HepG2 (cell line): Measurements from ENCODE around the gene NUSAP1. TPM values are rescaled to one million over a fixed set of nuclear protein-coding genes. Genes with fewer than 3 reads are reported as not detected.

ENCODE experiments used
- ATAC-seq: fragments of 200-7000 bp; cut with Tn5 transposase; 3 replicates; pipeline ENCODE4 v1.9.1; 2020; ENCODE audit warnings: mild to moderate bottlenecking, moderate library complexity
- BruUV-seq: library from RNA; stranded (reverse); fragments of 400-500 nt; replicated peaks from 2 replicates; lab custom pipeline; 2021; lab: Mats Ljungman, UMichigan
- CTCF ChIA-PET: fragments of 300-600 bp; formaldehyde crosslinking; extraction: SDS; loops from one replicate; lab custom pipeline; 2021; ENCODE audit warnings: low total read pairs, inconsistent platforms, low intra/inter-chr PET ratio; lab: Yijun Ruan, JAX
- POLR2A ChIA-PET: fragments of 350-600 bp; sonication (Branson Sonifier 250); formaldehyde crosslinking; loops from one replicate; lab custom pipeline; 2020; ENCODE audit warnings: antibody characterized with exemption, inconsistent platforms; lab: Yijun Ruan, JAX
- DNase-seq: peaks from one replicate; pipeline ENCODE4 v3.0.0-alpha.2; 2015; ENCODE audit warnings: low spot score
- FAIRE-seq: peaks from 3 replicates; lab custom pipeline; 2011; peaks lifted over from hg19 to GRCh38; lab: Jason Lieb, UNC
- H2AFZ ChIP-seq: one replicate; pipeline ENCODE4 v1.6.1; 2011; ENCODE audit warnings: low read length, inconsistent platforms
- H3K27ac ChIP-seq: fragments of 300-600 bp; 3 replicates; pipeline ENCODE4 v1.8.0; 2011; ENCODE audit warnings: mixed run types, mild to moderate bottlenecking, mixed read lengths, low read length, inconsistent platforms; ENCODE audit not compliant: insufficient read depth; ENCODE audit errors: extremely low read length
- H3K27me3 ChIP-seq, 2 experiments: fragments of 200-600 bp in 1 of 2; 2 replicates in 1 of 2; 3 replicates in 1 of 2; pipeline versions ENCODE4 v1.6.0 to v1.8.0; 2011; ENCODE audit warnings: low read length in 2 of 2, mild to moderate bottlenecking in 2 of 2, moderate library complexity in 2 of 2, inconsistent platforms in 1 of 2; ENCODE audit not compliant: insufficient read depth in 2 of 2, control insufficient read depth in 1 of 2
- H3K36me3 ChIP-seq, 2 experiments: fragments of 200-600 bp in 1 of 2; replicated peaks in 1 of 2; 2 replicates in 1 of 2; 3 replicates in 1 of 2; pipeline versions ENCODE4 v1.5.1 to v1.8.0; 2011; ENCODE audit warnings: low read length in 2 of 2, inconsistent platforms in 1 of 2; ENCODE audit not compliant: insufficient read depth in 2 of 2, control insufficient read depth in 1 of 2
- H3K4me1 ChIP-seq: 2 replicates; pipeline ENCODE4 v1.5.1; 2012; ENCODE audit warnings: low read length, inconsistent platforms; ENCODE audit not compliant: insufficient read depth
- H3K4me2 ChIP-seq: 2 replicates; pipeline ENCODE4 v1.6.0; 2011; ENCODE audit warnings: low read depth, low read length, inconsistent platforms
- H3K4me3 ChIP-seq, 3 experiments: fragments of 200-600 bp in 1 of 3; sonication (generic), shearing (Covaris generic) in 1 of 3; replicated peaks in 1 of 3; 2 replicates each; pipeline ENCODE4 v1.5.1; 2011 to 2016; ENCODE audit warnings: low read length in 3 of 3, inconsistent platforms in 2 of 3, low read depth in 2 of 3, mild to moderate bottlenecking in 2 of 3, control low read depth in 1 of 3, mixed read lengths in 1 of 3; ENCODE audit not compliant: insufficient read depth in 1 of 3
- H3K79me2 ChIP-seq: one replicate; pipeline ENCODE4 v1.6.1; 2011; ENCODE audit warnings: low read length, inconsistent platforms; ENCODE audit not compliant: insufficient read depth
- H3K9ac ChIP-seq: 2 replicates; pipeline ENCODE4 v1.6.0; 2011; ENCODE audit warnings: mild to moderate bottlenecking, low read depth, low read length, inconsistent platforms; ENCODE audit not compliant: insufficient read depth
- H3K9me3 ChIP-seq: 2 replicates; pipeline ENCODE4 v1.5.1; 2012; ENCODE audit warnings: mild to moderate bottlenecking, low read length
- H4K20me1 ChIP-seq: 2 replicates; pipeline ENCODE4 v1.6.0; 2011; ENCODE audit warnings: inconsistent platforms, mild to moderate bottlenecking, low read length, moderate library complexity; ENCODE audit not compliant: insufficient read depth
- ARNTL ChIP-seq: sonication (generic); formaldehyde crosslinking; IDR thresholded peaks from 2 replicates; pipeline ENCODE4 v1.4.0; 2020; ENCODE audit warnings: mild to moderate bottlenecking, missing genetic modification reagents
- LCORL ChIP-seq, 2 experiments: fragments of 450-650 bp in 1 of 2; sonication (generic) in 1 of 2; formaldehyde crosslinking in 1 of 2; IDR thresholded peaks; 2 replicates each; pipeline versions ENCODE4 v1.5.0 to v1.6.1; 2017 to 2020; ENCODE audit warnings: antibody characterized with exemption in 1 of 2, missing genetic modification reagents in 1 of 2
- NR2C2 ChIP-seq: sonication (generic); formaldehyde crosslinking; IDR thresholded peaks from 2 replicates; pipeline ENCODE4 v1.4.0; 2020; ENCODE audit warnings: missing genetic modification reagents, mild to moderate bottlenecking, moderate library complexity, borderline replicate concordance
- ZNF350 ChIP-seq: sonication (generic); formaldehyde crosslinking; IDR thresholded peaks from 2 replicates; pipeline ENCODE4 v1.4.0; 2020; ENCODE audit warnings: mild to moderate bottlenecking, low read depth, missing genetic modification reagents, borderline replicate concordance
- ZNF614 ChIP-seq: IDR thresholded peaks from 2 replicates; pipeline ENCODE4 v1.6.1; 2018; ENCODE audit warnings: missing biosample characterization, missing genetic modification reagents, inconsistent platforms, borderline replicate concordance
- WGBS: methylation state at CpG from one replicate; pipeline ENCODE4 v1.1.6; 2017; ENCODE audit warnings: low lambda C conversion rate; 5-methylcytosine and 5-hydroxymethylcytosine counted together
- in situ Hi-C: cut with HindIII; loops from 2 replicates; pipeline ENCODE4 v1.10.0; 2017; ENCODE audit warnings: low pct_unique_long_range_greater_than_20kb; ENCODE audit not compliant: extremely low pct_ligation_motif_present
- intact Hi-C: fragments of 100-400 bp; cut with micrococcal nuclease; formaldehyde crosslinking; loops from one replicate; pipeline ENCODE4 v1.10.0; 2022; ENCODE audit not compliant: unreplicated experiment
- polyA plus RNA-seq, 8 experiments: library from polyadenylated mRNA; depleted of rRNA in 3 of 8; stranded (reverse) in 7 of 8; unstranded in 1 of 8; fragments of >200 nt; fragmentation: Illumina TruSeq in 4 of 8; extraction: Trizol in 4 of 8; gene quantifications; 2 replicates each; pipeline versions ENCODE4 v1.2.1 to v1.2.3, GENCODE V29; 2011 to 2016; ENCODE audit warnings: low read depth in 4 of 8, missing spikeins in 1 of 8, mixed read lengths in 1 of 8; ENCODE audit not compliant: insufficient read depth in 1 of 8
- total RNA-seq, 5 experiments: library from RNA; depleted of rRNA; stranded (reverse); fragments of >200 nt; fragmentation: Illumina TruSeq; extraction: Trizol; gene quantifications; 2 replicates each; pipeline ENCODE4 v1.2.3, GENCODE V29; 2016; ENCODE audit warnings: low read depth in 1 of 5
- TF ChIP-seq, protein P1 (sequence below): sonication (generic); formaldehyde crosslinking; IDR thresholded peaks from 2 replicates; pipeline ENCODE4 v1.8.1; 2023; ENCODE audit warnings: mild to moderate bottlenecking, missing genetic modification reagents
- TF ChIP-seq, protein P2 (sequence below): sonication (generic); formaldehyde crosslinking; IDR thresholded peaks from 2 replicates; pipeline ENCODE4 v1.5.0; 2020; ENCODE audit warnings: missing genetic modification reagents
- TF ChIP-seq, protein P3 (sequence below): sonication (generic); formaldehyde crosslinking; IDR thresholded peaks from 2 replicates; pipeline ENCODE4 v1.8.1; 2023; ENCODE audit warnings: mild to moderate bottlenecking, missing genetic modification reagents, borderline replicate concordance
- TF ChIP-seq, protein P4 (sequence below): sonication (generic); formaldehyde crosslinking; IDR thresholded peaks from 2 replicates; pipeline ENCODE4 v1.5.0; 2020; ENCODE audit warnings: mild to moderate bottlenecking, missing genetic modification reagents
- TF ChIP-seq, protein P5 (sequence below): sonication (generic); formaldehyde crosslinking; IDR thresholded peaks from 2 replicates; pipeline ENCODE4 v1.5.1; 2020; ENCODE audit warnings: mild to moderate bottlenecking, missing genetic modification reagents, moderate library complexity
- TF ChIP-seq, protein P6 (sequence below): sonication (generic); formaldehyde crosslinking; IDR thresholded peaks from 2 replicates; pipeline ENCODE4 v1.5.0; 2020; ENCODE audit warnings: missing genetic modification reagents

The NUSAP1 gene
- total and polyA plus RNA-seq, 2 of the 13 experiments (the other 11 are each of a cell fraction or from before 2014, with no cell fraction given): 59.5 to 106 TPM

DNA sequence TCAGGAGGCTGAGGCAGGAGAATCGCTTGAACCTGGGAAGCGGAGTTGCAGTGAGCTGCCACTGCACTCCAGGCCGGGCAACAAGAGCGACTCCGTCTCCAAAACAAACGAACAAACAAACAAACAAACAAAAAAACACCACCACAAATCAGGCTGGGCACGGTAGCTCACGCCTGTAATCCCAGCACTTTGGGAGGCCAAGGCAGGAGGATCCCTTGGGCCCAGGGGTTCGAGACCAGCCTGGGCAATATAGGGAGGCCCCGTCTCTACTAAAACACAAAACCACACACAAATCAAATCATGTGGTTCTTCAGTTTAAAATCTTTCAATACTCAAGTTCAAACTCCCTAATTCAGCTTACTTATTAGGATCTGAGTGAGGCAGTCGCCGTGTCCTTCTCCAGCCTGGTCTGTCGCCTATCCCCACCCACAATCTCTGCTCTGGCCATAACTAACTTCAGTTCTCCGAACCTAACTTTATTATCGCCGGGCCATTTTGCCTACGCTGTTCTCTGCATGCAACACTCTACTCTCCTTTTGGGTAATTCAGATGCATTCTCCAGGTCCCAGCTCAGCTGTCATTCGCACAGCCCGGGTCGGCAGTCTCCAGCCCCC lies 83.6 kb downstream of the NUSAP1 start:
- H3K4me3 ChIP-seq: peak overlapping the region; percentile 57 to 92 (median 79)
- H2AFZ ChIP-seq: peak overlapping the region; percentile 25
- no peaks in the 10 kb centered on the region for H3K9me3 ChIP-seq
- POLR2A ChIA-PET: interaction anchor here (1.5 kb wide), 1 partner anchor 12 kb away, joined by 4 read pairs; no protein-coding TSS in a partner anchor
- CTCF ChIA-PET: no interaction called here
- H3K27me3 ChIP-seq: no peaks in the 10 kb centered on the region; a peak in 1 of 5 replicates
- ATAC-seq (peak; percentile 39), FAIRE-seq (peak; percentile 37), DNase-seq (no peak)
- peaks cover 42% of the 10 kb centered on the region for H3K4me1 ChIP-seq
- in situ Hi-C loops: no loop called here
- H3K4me2 ChIP-seq: peak overlapping the region; percentile 76
- TSS peak; percentile 95 for BruUV-seq
- H3K79me2 ChIP-seq: peaks cover 42% of the 10 kb centered on the region
- intact Hi-C loops: no loop called here
- no peaks in the 10 kb centered on the region for H3K36me3 ChIP-seq
- peak overlapping the region; percentile 77 for H3K9ac ChIP-seq
- peak overlapping the region; percentile 77 for H3K27ac ChIP-seq
- WGBS: 19% methylated on average over 20 of the region's 20 CpGs
- peaks cover 15% of the 10 kb centered on the region for H4K20me1 ChIP-seq
- peak; percentile 3; the same call in 1 of the 2 replicates for TF ChIP-seq ZNF350 (CRISPR knock-in tag)
- TF ChIP-seq, protein P1, sequence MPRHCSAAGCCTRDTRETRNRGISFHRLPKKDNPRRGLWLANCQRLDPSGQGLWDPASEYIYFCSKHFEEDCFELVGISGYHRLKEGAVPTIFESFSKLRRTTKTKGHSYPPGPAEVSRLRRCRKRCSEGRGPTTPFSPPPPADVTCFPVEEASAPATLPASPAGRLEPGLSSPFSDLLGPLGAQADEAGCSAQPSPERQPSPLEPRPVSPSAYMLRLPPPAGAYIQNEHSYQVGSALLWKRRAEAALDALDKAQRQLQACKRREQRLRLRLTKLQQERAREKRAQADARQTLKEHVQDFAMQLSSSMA: 0 out of 2 replicates have a peak, but pooled peaks have one; percentile 1
- 0 out of 2 replicates have a peak, but pooled peaks have one; percentile 11 for TF ChIP-seq ARNTL (CRISPR knock-in tag)
- TF ChIP-seq, protein P2, sequence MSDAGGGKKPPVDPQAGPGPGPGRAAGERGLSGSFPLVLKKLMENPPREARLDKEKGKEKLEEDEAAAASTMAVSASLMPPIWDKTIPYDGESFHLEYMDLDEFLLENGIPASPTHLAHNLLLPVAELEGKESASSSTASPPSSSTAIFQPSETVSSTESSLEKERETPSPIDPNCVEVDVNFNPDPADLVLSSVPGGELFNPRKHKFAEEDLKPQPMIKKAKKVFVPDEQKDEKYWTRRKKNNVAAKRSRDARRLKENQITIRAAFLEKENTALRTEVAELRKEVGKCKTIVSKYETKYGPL (CRISPR knock-in tag): no peak
- TF ChIP-seq, protein P3, sequence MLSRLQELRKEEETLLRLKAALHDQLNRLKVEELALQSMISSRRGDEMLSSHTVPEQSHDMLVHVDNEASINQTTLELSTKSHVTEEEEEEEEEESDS (CRISPR knock-in tag): no peak
- TF ChIP-seq, protein P4, sequence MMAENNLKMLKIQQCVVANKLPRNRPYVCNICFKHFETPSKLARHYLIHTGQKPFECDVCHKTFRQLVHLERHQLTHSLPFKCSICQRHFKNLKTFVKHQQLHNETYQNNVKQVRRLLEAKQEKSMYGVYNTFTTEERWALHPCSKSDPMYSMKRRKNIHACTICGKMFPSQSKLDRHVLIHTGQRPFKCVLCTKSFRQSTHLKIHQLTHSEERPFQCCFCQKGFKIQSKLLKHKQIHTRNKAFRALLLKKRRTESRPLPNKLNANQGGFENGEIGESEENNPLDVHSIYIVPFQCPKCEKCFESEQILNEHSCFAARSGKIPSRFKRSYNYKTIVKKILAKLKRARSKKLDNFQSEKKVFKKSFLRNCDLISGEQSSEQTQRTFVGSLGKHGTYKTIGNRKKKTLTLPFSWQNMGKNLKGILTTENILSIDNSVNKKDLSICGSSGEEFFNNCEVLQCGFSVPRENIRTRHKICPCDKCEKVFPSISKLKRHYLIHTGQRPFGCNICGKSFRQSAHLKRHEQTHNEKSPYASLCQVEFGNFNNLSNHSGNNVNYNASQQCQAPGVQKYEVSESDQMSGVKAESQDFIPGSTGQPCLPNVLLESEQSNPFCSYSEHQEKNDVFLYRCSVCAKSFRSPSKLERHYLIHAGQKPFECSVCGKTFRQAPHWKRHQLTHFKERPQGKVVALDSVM (CRISPR knock-in tag): peak; percentile 82
- TF ChIP-seq, protein P5, sequence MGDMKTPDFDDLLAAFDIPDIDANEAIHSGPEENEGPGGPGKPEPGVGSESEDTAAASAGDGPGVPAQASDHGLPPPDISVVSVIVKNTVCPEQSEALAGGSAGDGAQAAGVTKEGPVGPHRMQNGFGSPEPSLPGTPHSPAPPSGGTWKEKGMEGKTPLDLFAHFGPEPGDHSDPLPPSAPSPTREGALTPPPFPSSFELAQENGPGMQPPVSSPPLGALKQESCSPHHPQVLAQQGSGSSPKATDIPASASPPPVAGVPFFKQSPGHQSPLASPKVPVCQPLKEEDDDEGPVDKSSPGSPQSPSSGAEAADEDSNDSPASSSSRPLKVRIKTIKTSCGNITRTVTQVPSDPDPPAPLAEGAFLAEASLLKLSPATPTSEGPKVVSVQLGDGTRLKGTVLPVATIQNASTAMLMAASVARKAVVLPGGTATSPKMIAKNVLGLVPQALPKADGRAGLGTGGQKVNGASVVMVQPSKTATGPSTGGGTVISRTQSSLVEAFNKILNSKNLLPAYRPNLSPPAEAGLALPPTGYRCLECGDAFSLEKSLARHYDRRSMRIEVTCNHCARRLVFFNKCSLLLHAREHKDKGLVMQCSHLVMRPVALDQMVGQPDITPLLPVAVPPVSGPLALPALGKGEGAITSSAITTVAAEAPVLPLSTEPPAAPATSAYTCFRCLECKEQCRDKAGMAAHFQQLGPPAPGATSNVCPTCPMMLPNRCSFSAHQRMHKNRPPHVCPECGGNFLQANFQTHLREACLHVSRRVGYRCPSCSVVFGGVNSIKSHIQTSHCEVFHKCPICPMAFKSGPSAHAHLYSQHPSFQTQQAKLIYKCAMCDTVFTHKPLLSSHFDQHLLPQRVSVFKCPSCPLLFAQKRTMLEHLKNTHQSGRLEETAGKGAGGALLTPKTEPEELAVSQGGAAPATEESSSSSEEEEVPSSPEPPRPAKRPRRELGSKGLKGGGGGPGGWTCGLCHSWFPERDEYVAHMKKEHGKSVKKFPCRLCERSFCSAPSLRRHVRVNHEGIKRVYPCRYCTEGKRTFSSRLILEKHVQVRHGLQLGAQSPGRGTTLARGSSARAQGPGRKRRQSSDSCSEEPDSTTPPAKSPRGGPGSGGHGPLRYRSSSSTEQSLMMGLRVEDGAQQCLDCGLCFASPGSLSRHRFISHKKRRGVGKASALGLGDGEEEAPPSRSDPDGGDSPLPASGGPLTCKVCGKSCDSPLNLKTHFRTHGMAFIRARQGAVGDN: no peak
- no peak for TF ChIP-seq NR2C2 (CRISPR knock-in tag)
- TF ChIP-seq, protein P6, sequence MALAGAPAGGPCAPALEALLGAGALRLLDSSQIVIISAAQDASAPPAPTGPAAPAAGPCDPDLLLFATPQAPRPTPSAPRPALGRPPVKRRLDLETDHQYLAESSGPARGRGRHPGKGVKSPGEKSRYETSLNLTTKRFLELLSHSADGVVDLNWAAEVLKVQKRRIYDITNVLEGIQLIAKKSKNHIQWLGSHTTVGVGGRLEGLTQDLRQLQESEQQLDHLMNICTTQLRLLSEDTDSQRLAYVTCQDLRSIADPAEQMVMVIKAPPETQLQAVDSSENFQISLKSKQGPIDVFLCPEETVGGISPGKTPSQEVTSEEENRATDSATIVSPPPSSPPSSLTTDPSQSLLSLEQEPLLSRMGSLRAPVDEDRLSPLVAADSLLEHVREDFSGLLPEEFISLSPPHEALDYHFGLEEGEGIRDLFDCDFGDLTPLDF (CRISPR knock-in tag): no peak
- no peak for TF ChIP-seq LCORL (IDR thresholded peaks at IDR 0.05)
- TF ChIP-seq LCORL (CRISPR knock-in tag; IDR thresholded peaks at IDR 0.05): 0 out of 2 replicates have a peak, but pooled peaks have one; percentile 4
- TF ChIP-seq ZNF614: no peak
